Ishikawa (cell line): ENCODE measurements around the gene KRT38.

Experiments used
- CEBPB ChIP-seq: IDR thresholded peaks from 2 replicates; pipeline ENCODE4 v1.6.1; 2012
- CREB1 ChIP-seq: IDR thresholded peaks from 2 replicates; pipeline ENCODE4 v1.6.1; 2012; ENCODE audit warnings: low read depth
- EGR1 ChIP-seq: IDR thresholded peaks from 2 replicates; pipeline ENCODE4 v1.6.1; 2012
- EP300 ChIP-seq: IDR thresholded peaks from 2 replicates; pipeline ENCODE4 v1.6.1; 2012; ENCODE audit warnings: borderline replicate concordance
- FOXM1 ChIP-seq: IDR thresholded peaks from 2 replicates; pipeline ENCODE4 v1.6.1; 2012; ENCODE audit warnings: low read depth, borderline replicate concordance
- MAX ChIP-seq: IDR thresholded peaks from 2 replicates; pipeline ENCODE4 v1.6.1; 2012
- NFIC ChIP-seq: IDR thresholded peaks from 2 replicates; pipeline ENCODE4 v1.6.1; 2012
- RAD21 ChIP-seq: IDR thresholded peaks from 2 replicates; pipeline ENCODE4 v1.6.1; 2012; ENCODE audit warnings: low read depth
- REST ChIP-seq: IDR thresholded peaks from 2 replicates; pipeline ENCODE4 v1.6.1; 2012; ENCODE audit warnings: low read depth, mild to moderate bottlenecking
- TAF1 ChIP-seq: IDR thresholded peaks from 2 replicates; pipeline ENCODE4 v1.6.1; 2012; ENCODE audit warnings: low read depth, mild to moderate bottlenecking
- TCF12 ChIP-seq: IDR thresholded peaks from 2 replicates; pipeline ENCODE4 v1.6.1; 2012; ENCODE audit warnings: low read depth
- TEAD4 ChIP-seq: IDR thresholded peaks from 2 replicates; pipeline ENCODE4 v1.6.1; 2012
- USF1 ChIP-seq: IDR thresholded peaks from 2 replicates; pipeline ENCODE4 v1.6.1; 2012
- YY1 ChIP-seq: IDR thresholded peaks from 2 replicates; pipeline ENCODE4 v1.6.1; 2012; ENCODE audit warnings: low read depth
- ZBTB7A ChIP-seq: IDR thresholded peaks from 2 replicates; pipeline ENCODE4 v1.6.1; 2012; ENCODE audit warnings: low read depth

Gene KRT38

GRCh38 chr17:41440531-41441033 is at the start of gene KRT38:
Gene KRT38, minus strand, starts transcription at chr17:41440983. Its CDS starts 62 bp downstream, at chr17:41440921.
- no peak for TF ChIP-seq TEAD4
- TF ChIP-seq TAF1: no peak
- TF ChIP-seq ZBTB7A: no peak
- TF ChIP-seq NFIC: no peak

GRCh38 chr17:41489531-41489930 is 48.7 kb upstream of the KRT38 start, which contains the start of gene KRT36:
Gene KRT36, minus strand, starts transcription at chr17:41489910. Its CDS starts 46 bp downstream, at chr17:41489864.
- TF ChIP-seq USF1 (no peak), EP300 (no peak), EGR1 (no peak), TCF12 (no peak), ZBTB7A (no peak), REST (no peak), CREB1 (no peak), CEBPB (no peak)

GRCh38 chr17:41486809-41487530 is 46.2 kb upstream of the KRT38 start:
- TF ChIP-seq RAD21 (peak; percentile 61), USF1 (no peak), EP300 (no peak), MAX (no peak)

- TF ChIP-seq TCF12: no peak
- TF ChIP-seq TEAD4: no peak
Measured at GRCh38 chr17:41486316-41486715, 45.5 kb upstream of the KRT38 start.

GRCh38 chr17:41484920-41485904 is 44.4 kb upstream of the KRT38 start:
- TF ChIP-seq EP300: no peak
- no peak for TF ChIP-seq USF1
- TF ChIP-seq NFIC: no peak
- TF ChIP-seq YY1: no peak
- no peak for TF ChIP-seq MAX
- no peak for TF ChIP-seq TCF12
- TF ChIP-seq REST: no peak
- no peak for TF ChIP-seq CEBPB
- TF ChIP-seq EGR1: no peak
- TF ChIP-seq TEAD4: no peak
- TF ChIP-seq TAF1: no peak
- TF ChIP-seq CREB1: no peak
- TF ChIP-seq ZBTB7A: no peak
- no peak for TF ChIP-seq FOXM1
- TF ChIP-seq RAD21: no peak
